DMS153 treated with DMSO at 0.1 percent for 48 hours (cell line): ENCODE results near the gene C6orf132.

Experiments
- DNase-seq: peaks from one replicate; lab custom pipeline; 2025; ENCODE audit not compliant: unreplicated experiment; lab: John Stamatoyannopoulos, UW

Gene C6orf132

GRCh38 chr6:42105709-42106108 is 36.7 kb downstream of the C6orf132 start:
- no peak for DNase-seq

- DNase-seq, result no peak
Measured at GRCh38 chr6:42105156-42105648, 37.2 kb downstream of the C6orf132 start.

- DNase-seq, result no peak
Measured at GRCh38 chr6:42104804-42105125, 37.7 kb downstream of the C6orf132 start.

- no peak for DNase-seq
Measured at GRCh38 chr6:42104095-42104803, 38.2 kb downstream of the C6orf132 start.

DNA sequence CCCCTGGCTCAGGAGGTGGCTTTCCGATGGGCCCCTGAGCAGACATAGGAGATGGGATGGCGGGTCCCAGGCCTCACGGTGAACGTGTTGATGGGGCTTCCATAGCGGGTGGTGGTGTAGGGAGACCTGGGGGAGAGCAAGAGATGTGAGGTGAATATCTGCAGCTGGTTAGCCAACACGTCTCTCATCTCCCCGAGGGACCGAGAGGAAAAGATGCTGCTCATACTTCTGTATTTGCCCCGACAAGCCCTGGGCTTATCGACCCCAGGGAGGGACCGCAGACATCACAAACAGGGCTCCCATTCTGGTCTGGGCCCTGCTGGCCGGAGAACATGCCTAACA is 38.7 kb downstream of the C6orf132 start:
- no peak for DNase-seq

DNA sequence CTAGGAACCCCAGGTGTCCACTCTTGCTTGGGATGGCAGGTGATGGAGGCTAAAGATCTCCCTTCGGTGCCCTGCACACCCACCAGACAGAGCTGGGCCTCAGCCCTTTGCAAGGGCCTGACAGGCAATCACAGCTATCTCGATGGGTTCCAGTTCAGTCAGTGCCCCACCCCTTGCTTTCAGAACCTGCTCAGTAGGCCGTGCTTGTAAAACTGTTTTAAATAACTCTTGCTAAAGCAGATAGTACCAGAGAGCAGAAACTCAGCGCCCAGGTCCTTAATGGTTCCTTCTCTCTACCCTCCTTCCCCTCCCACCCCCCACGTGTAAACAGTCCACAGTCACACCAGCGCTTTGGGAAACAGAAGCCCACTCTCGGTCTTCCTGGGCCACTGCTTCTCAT is 39.2 kb downstream of the C6orf132 start:
- DNase-seq, result no peak

- no peak for DNase-seq
Measured at GRCh38 chr6:42101186-42101657, 41.2 kb downstream of the C6orf132 start.

DNA sequence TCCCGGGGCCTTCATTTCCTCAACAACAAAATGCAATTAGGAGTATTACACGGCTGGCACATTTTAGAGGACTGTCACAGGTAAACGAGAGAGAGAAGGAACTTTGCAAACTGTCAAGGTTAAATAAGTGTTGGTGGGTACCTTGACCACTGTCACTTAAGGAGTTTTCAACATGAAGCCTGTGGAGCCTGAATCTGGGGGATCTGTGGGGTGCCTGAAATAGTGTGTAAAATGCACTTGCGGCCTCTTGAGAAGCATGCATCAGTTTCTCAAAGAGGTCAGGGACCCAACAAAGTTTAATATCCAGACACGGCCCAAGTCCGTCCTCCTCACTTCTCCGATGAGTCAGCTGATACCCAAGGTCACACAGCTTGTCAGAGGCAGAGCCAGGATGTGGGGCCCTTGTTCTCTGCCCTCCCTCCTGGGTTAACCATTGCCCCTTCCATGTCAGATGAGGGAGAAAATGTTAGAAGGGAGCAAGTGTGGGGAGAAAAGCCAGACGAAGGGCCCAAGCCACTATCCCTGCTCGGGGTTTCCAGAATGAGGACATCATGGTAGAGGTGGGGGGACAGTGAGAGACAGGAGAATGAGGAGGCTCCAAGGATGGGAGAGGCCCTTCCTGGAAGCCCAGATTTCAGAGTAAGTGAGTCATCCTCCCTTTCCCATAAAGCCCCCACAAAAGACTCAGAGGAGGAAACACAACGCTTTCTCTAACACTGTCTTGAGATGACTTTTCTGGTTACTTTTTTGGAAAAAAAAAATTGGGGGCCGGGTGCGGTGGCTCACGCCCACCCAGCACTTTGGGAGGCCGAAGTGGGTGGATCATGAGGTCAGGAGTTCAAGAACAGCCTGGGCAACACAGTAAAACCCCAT is 42.2 kb downstream of the C6orf132 start:
- no peak for DNase-seq

- DNase-seq, result no peak
Measured at GRCh38 chr6:42099340-42100028, 42.9 kb downstream of the C6orf132 start.

DNA sequence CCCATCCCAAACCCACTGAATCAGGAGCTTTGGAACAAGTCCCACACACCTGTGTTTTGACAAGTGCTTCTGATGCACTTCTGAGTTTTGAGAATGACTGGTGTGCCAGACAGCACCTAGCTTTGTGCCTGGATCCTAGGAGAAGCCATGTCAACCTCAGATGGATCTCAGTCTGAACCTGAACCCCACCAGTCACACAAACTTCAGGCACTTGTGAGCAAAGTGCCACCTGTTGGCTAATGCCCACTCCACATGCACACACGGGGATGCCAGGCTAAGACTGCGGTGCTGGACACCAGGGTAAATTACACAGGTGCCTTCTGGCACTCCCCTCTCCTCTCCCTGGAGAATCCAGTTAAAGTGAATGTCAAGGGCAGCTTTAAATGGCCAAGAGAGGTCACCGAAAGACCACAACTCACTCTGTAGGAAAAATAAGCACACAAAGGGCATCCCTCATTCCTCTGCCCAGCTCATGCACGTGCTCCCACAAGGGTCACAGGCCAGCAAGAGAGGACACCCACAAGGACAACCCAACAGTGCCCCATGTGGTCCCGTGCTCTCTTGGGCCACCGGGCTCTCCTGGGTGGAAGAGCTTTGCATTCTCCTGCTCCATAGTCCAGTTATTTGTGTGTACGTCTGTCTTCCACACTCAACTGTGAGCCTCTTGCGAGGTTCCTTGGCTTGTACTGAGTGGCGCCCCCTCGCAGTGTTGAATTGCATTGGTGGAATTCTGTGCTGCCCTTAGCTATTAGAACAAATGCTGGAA is 46.5 kb downstream of the C6orf132 start:
- no peak for DNase-seq

DNA sequence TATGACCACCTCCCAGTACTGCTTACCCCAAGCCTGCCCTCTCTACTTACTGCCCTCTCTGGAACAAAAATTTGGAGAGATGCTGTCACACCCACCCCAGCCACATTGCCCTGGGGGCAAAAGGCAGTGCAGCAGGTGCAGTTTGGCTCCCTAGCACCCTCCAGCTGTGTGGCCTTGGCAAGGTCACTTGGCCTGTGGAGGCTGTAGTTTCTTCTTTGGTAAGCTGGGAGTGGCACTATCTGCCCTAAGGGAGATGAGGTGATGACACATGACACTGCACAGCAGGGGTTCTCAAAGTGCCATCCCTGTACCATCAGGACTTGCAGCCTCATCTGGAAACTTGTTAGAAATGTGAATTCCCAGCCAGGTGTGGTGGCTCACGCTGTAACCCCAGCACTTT is 47.3 kb downstream of the C6orf132 start:
- no peak for DNase-seq

- DNase-seq, result no peak
Measured at GRCh38 chr6:42093582-42094329, 48.7 kb downstream of the C6orf132 start.

GRCh38 chr6:42091718-42092023 is 50.7 kb downstream of the C6orf132 start:
- DNase-seq, result no peak

- no peak for DNase-seq
Measured at GRCh38 chr6:42090819-42091717, 51.4 kb downstream of the C6orf132 start.

GRCh38 chr6:42088101-42088591 is 54.3 kb downstream of the C6orf132 start:
- DNase-seq, result no peak

DNA sequence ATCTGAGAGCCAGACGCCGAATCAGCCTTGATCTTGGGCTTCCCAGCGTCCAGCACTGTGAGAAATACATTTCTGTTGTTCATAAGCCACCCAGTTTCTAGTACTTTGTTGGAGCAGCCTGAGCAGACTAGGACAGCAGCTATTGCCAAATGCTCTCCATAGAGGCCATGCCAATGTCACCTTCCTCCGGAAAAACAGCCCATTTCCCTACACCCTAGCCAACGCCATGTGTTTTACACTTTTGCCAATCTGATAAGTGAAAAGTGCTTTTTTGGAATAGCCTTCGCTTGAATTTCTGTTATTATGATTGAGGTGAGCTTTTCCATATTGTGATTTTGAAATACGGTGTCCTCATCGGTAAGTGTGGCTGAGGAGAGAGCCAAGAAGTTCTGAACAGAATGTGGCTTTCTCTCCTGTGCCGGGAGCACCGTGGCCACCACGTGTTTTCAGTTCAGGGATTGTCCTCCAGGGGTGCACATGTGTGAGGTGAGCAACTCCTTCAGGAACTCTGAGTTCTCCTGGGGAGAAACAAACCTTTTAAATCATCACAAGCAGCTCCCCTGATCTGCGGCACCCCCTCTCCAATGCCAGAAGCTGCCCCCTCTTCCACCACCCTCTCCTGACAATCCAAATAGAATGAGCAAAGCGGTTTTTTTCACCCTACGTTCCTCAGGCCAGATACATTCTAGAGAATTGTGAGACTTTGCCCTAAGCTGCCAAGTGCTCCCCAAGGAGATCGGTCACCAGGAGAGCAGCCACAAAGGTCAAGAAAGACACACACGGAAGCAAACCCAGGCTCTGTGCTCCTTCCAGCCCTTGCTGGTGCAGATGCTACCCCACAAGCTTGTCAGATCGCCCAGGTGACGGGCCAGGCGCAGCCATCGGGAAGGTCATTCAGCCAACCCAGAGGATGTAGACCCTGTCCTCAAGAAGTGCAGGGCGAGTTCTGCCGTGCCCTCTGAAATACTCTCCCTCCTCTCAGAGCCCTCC is 56.1 kb downstream of the C6orf132 start:
- no peak for DNase-seq

DNA sequence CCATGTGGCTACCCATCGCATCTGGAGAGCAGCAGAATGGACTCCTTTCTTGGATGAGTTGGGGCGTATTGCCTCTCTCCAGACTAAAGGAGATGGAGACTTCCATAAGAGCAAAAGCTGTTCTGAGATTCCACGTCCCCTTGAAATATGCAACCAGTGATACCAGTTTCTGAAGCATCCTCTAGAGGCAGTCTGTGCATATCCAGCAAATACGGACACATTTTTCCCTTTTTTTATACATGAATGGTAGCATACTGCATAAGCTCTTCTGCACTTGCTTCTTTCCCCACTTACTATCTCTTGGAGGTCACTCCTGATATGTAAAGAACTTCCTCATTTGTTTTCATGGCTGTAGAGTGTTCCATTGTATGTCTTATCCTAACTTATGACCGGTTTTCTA is 57.5 kb downstream of the C6orf132 start:
- no peak for DNase-seq

GRCh38 chr6:42083530-42083929 is 58.9 kb downstream of the C6orf132 start:
- DNase-seq, result no peak
